Right lobe of liver (tissue), 4 donors: ENCODE data around the gene FAM47E.

Experiments used
- CTCF ChIP-seq, 4 donors: fragments of 200-600 bp in 3 of 4; fragments of 450-650 bp in 1 of 4; IDR thresholded peaks; one replicate each; pipeline versions ENCODE4 v1.5.1 to v1.8.0; 2016 to 2022; ENCODE audit warnings: antibody characterized with exemption in 4 of 4, mild to moderate bottlenecking in 2 of 4
- POLR2A ChIP-seq: fragments of 450-650 bp; IDR thresholded peaks from one replicate; pipeline ENCODE4 v1.6.1; 2017; ENCODE audit warnings: antibody characterized with exemption, mild to moderate bottlenecking
- donor health status: DM: no; HTN: no; CAD: no.
- donor health status: DM: no; HTN: no; CAD: no.
- donor health status: DM: no; HTN: yes; CAD: no.

GRCh38 chr4:76256032-76256431, 4.5 kb downstream of the FAM47E start:
- TF ChIP-seq CTCF (IDR thresholded peaks at IDR 0.05) (no peak), POLR2A (no peak)
